GM18909 (cell line): ENCODE measurements around the gene CAPRIN2.

ENCODE experiments used
- ATAC-seq: cut with Tn5 transposase; IDR thresholded peaks from one replicate; pipeline ENCODE4 v1.9.1; 2021; ENCODE audit warnings: mild to moderate bottlenecking; ENCODE audit not compliant: unreplicated experiment, poor library complexity

The CAPRIN2 gene

GRCh38 chr12:30701056-30701455 lies 53.7 kb downstream of the CAPRIN2 start:
- ATAC-seq, result no peak

- no peak for ATAC-seq
Measured at GRCh38 chr12:30700216-30700900, 54.4 kb downstream of the CAPRIN2 start.

GRCh38 chr12:30698346-30698745 lies 56.4 kb downstream of the CAPRIN2 start:
- no peak for ATAC-seq

GRCh38 chr12:30696943-30697342 lies 57.8 kb downstream of the CAPRIN2 start:
- no peak for ATAC-seq

- no peak for ATAC-seq
Measured at GRCh38 chr12:30696486-30696885, 58.3 kb downstream of the CAPRIN2 start.

GRCh38 chr12:30696103-30696408 lies 58.7 kb downstream of the CAPRIN2 start:
- ATAC-seq, result peak; percentile 42

GRCh38 chr12:30695199-30696102 lies 59.3 kb downstream of the CAPRIN2 start, which contains the start of gene IPO8:
TSS of gene IPO8 (minus strand) at chr12:30695869. CDS start at chr12:30695647, 222 bp downstream.
- peak; percentile 84 for ATAC-seq

GRCh38 chr12:30694412-30695198 lies 60.1 kb downstream of the CAPRIN2 start:
- peak; percentile 37 for ATAC-seq

GRCh38 chr12:30692470-30692869 lies 62.3 kb downstream of the CAPRIN2 start:
- ATAC-seq, result no peak

GRCh38 chr12:30691122-30691879 lies 63.5 kb downstream of the CAPRIN2 start:
- no peak for ATAC-seq

GRCh38 chr12:30687265-30687986 lies 67.3 kb downstream of the CAPRIN2 start:
- no peak for ATAC-seq

- no peak for ATAC-seq
Measured at GRCh38 chr12:30679241-30679640, 75.5 kb downstream of the CAPRIN2 start.

GRCh38 chr12:30678221-30678620 lies 76.5 kb downstream of the CAPRIN2 start:
- ATAC-seq, result no peak

GRCh38 chr12:30661210-30661609 lies 93.5 kb downstream of the CAPRIN2 start:
- no peak for ATAC-seq
